ENCODE data around the gene RIOK1. TPM values are rescaled to one million over a fixed set of nuclear protein-coding genes. Genes with fewer than 3 reads are reported as not detected.

The RIOK1 gene
- total and polyA plus RNA-seq, 8 donors, result 8.7 to 105 (median 13.1) TPM

- Histone ChIP-seq H3K4me3 (no peak overlapping the region), H3K4me1 (no peaks in the 10 kb centered on the region), H3K9me3 (no peaks in the 10 kb centered on the region), H3K27ac (no peak overlapping the region), H3K27me3 (no peaks in the 10 kb centered on the region), H3K36me3 (no peaks in the 10 kb centered on the region)
- intact Hi-C loops (cut with DNase I; ENCODE audit: low total_unique reads), result no loop called here
- DNase-seq, result no peak
- WGBS, 5 donors, result 65 to 76% (median 72%) methylated on average over 15 of the region's 15 CpGs
- no peak for TF ChIP-seq EP300 (IDR thresholded peaks at IDR 0.05)
- TF ChIP-seq POLR2AphosphoS5 (IDR thresholded peaks at IDR 0.05), result no peak
- TF ChIP-seq, protein P1, sequence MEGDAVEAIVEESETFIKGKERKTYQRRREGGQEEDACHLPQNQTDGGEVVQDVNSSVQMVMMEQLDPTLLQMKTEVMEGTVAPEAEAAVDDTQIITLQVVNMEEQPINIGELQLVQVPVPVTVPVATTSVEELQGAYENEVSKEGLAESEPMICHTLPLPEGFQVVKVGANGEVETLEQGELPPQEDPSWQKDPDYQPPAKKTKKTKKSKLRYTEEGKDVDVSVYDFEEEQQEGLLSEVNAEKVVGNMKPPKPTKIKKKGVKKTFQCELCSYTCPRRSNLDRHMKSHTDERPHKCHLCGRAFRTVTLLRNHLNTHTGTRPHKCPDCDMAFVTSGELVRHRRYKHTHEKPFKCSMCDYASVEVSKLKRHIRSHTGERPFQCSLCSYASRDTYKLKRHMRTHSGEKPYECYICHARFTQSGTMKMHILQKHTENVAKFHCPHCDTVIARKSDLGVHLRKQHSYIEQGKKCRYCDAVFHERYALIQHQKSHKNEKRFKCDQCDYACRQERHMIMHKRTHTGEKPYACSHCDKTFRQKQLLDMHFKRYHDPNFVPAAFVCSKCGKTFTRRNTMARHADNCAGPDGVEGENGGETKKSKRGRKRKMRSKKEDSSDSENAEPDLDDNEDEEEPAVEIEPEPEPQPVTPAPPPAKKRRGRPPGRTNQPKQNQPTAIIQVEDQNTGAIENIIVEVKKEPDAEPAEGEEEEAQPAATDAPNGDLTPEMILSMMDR (IDR thresholded peaks at IDR 0.05), result no peak
- TF ChIP-seq POLR2A (IDR thresholded peaks at IDR 0.05), result no peak
Observed at GRCh38 chr6:7446619-7447325, 57.2 kb downstream of the RIOK1 start.

- Histone ChIP-seq H3K36me3 (no peaks in the 10 kb centered on the region), H3K4me1 (no peaks in the 10 kb centered on the region), H3K4me3 (no peak overlapping the region), H3K27me3 (no peaks in the 10 kb centered on the region), H3K9me3 (no peaks in the 10 kb centered on the region), H3K27ac (no peak overlapping the region)
- DNase-seq, result no peak
- intact Hi-C loops (cut with DNase I; ENCODE audit: low total_unique reads), result no loop called here
- no peak for TF ChIP-seq POLR2A (IDR thresholded peaks at IDR 0.05)
- no peak for TF ChIP-seq POLR2AphosphoS5 (IDR thresholded peaks at IDR 0.05)
- no peak for TF ChIP-seq EP300 (IDR thresholded peaks at IDR 0.05)
- TF ChIP-seq, protein P1 (IDR thresholded peaks at IDR 0.05), result no peak
- WGBS, 5 donors, result 88 to 93% (median 92%) methylated on average over 6 of the region's 6 CpGs
Observed at GRCh38 chr6:7448232-7448631, 58.6 kb downstream of the RIOK1 start.

- no peak for DNase-seq
- intact Hi-C loops (cut with DNase I; ENCODE audit: low total_unique reads), result no loop called here
- H3K36me3 ChIP-seq, result no peaks in the 10 kb centered on the region
- TF ChIP-seq POLR2A (IDR thresholded peaks at IDR 0.05), result no peak
- TF ChIP-seq, protein P1 (IDR thresholded peaks at IDR 0.05), result no peak
- no peak for TF ChIP-seq EP300 (IDR thresholded peaks at IDR 0.05)
- no peak for TF ChIP-seq POLR2AphosphoS5 (IDR thresholded peaks at IDR 0.05)
- H3K9me3 ChIP-seq, result no peaks in the 10 kb centered on the region
- H3K4me3 ChIP-seq, result no peak overlapping the region
- no peaks in the 10 kb centered on the region for H3K27me3 ChIP-seq
- no peak overlapping the region for H3K27ac ChIP-seq
- 78 to 99% (median 83%) methylated on average over 4 of the region's 4 CpGs for WGBS, 5 donors
- H3K4me1 ChIP-seq, result no peaks in the 10 kb centered on the region
Observed at GRCh38 chr6:7449018-7449417, 59.4 kb downstream of the RIOK1 start.

DNA sequence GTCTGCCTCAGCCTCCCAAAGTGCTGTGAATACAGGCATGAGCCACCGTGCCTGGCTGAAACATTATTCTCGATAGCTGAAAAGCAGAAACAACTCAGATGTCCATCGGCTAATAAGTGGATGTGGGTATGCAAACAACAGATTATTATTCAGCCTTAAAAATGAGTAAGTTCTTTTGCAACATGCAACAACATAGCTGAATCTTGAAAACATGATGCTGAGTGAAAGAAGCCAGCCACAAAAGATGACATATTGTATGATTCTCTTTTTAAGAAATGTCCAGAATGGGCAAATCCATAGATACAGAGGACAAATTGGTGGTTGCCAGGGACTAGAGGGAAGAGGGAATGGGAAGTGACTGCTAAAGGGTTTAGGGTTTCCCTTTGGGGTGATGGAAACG is 61.7 kb downstream of the RIOK1 start:
- intact Hi-C loops (cut with DNase I; ENCODE audit: low total_unique reads), result no loop called here
- WGBS, 5 donors, result 61 to 81% (median 68%) methylated on average over 4 of the region's 4 CpGs

More for the DNA sequence above, 61.7 kb downstream of the RIOK1 start:
- no peak overlapping the region for H3K27ac ChIP-seq
- H3K9me3 ChIP-seq, result no peaks in the 10 kb centered on the region
- no peaks in the 10 kb centered on the region for H3K4me1 ChIP-seq
- DNase-seq, result no peak
- TF ChIP-seq, protein P1 (IDR thresholded peaks at IDR 0.05), result no peak
- TF ChIP-seq POLR2AphosphoS5 (IDR thresholded peaks at IDR 0.05), result no peak
- no peak for TF ChIP-seq EP300 (IDR thresholded peaks at IDR 0.05)
- no peak for TF ChIP-seq POLR2A (IDR thresholded peaks at IDR 0.05)
- no peaks in the 10 kb centered on the region for H3K27me3 ChIP-seq
- no peaks in the 10 kb centered on the region for H3K36me3 ChIP-seq
- H3K4me3 ChIP-seq, result no peak overlapping the region

All from stomach (tissue), 9 donors.